Fibroblast of the conjunctiva (primary cell): Measurements from ENCODE around the gene MISP3.
"Not testable (repeated sequence)": the region's sequence is repeated elsewhere in the genome, so short reads cannot be mapped to it uniquely, and the experiment has no call there.

Experiments
- DNase-seq: peaks from one replicate; pipeline ENCODE4 v3.0.0-alpha.2; 2010; ENCODE audit warnings: low read depth

Gene MISP3

GRCh38 chr19:14072535-14073260, at the start of gene MISP3:
Gene MISP3 (plus strand): TSS chr19:14072786. CDS start chr19:14073310, 524 bp downstream.
- no peak for DNase-seq

GRCh38 chr19:14023404-14024235, 49.0 kb upstream of the MISP3 start:
- DNase-seq, result peak; percentile 16

GRCh38 chr19:14026652-14027192, 45.9 kb upstream of the MISP3 start:
- DNase-seq, result not testable (repeated sequence)

- DNase-seq, result no peak
These were observed 44.6 kb upstream of the MISP3 start, which contains the start of gene RLN3 for GRCh38 chr19:14027856-14028450. Gene RLN3 (plus strand): TSS chr19:14028148. CDS start chr19:14028205, 57 bp downstream.

GRCh38 chr19:14028901-14029300, 43.7 kb upstream of the MISP3 start:
- DNase-seq, result no peak

- no peak for DNase-seq
These were observed 41.4 kb upstream of the MISP3 start for GRCh38 chr19:14030997-14031718.

GRCh38 chr19:14031719-14032480, 40.7 kb upstream of the MISP3 start, which contains the start of gene IL27RA:
Gene IL27RA (plus strand): TSS chr19:14031762. CDS start chr19:14031873, 111 bp downstream.
- peak; percentile 6 for DNase-seq

GRCh38 chr19:14033946-14034345, 38.6 kb upstream of the MISP3 start:
- DNase-seq, result no peak

- DNase-seq, result not testable (repeated sequence)
These were observed 37.4 kb upstream of the MISP3 start for GRCh38 chr19:14035159-14035558.

- DNase-seq, result no peak
These were observed 36.9 kb upstream of the MISP3 start for GRCh38 chr19:14035706-14036105.

GRCh38 chr19:14039181-14039580, 33.4 kb upstream of the MISP3 start:
- no peak for DNase-seq

GRCh38 chr19:14042659-14043608, 29.7 kb upstream of the MISP3 start:
- peak; percentile 69 for DNase-seq

GRCh38 chr19:14047866-14048265, 24.7 kb upstream of the MISP3 start:
- not testable (repeated sequence) for DNase-seq

GRCh38 chr19:14048443-14049153, 24.0 kb upstream of the MISP3 start:
- no peak for DNase-seq

- no peak for DNase-seq
These were observed 22.1 kb upstream of the MISP3 start for GRCh38 chr19:14050512-14050911.

- not testable (repeated sequence) for DNase-seq
These were observed 21.6 kb upstream of the MISP3 start for GRCh38 chr19:14050961-14051360.

- no peak for DNase-seq
These were observed 20.6 kb upstream of the MISP3 start for GRCh38 chr19:14051980-14052379.

GRCh38 chr19:14052470-14052869, 20.1 kb upstream of the MISP3 start:
- no peak for DNase-seq

GRCh38 chr19:14053032-14053431, 19.6 kb upstream of the MISP3 start:
- no peak for DNase-seq
